Testis (tissue), 2 donors: ENCODE data around the gene LYPD6B.

ENCODE experiments used
- CTCF ChIP-seq, 3 experiments: fragments of 450-650 bp in 2 of 3; fragments of 200-600 bp in 1 of 3; sonication (generic) in 1 of 3; IDR thresholded peaks; one replicate each; pipeline ENCODE4 v1.5.1; 2016 to 2019; ENCODE audit warnings: antibody characterized with exemption in 3 of 3, mild to moderate bottlenecking in 2 of 3, moderate library complexity in 1 of 3
- POLR2A ChIP-seq: fragments of 450-650 bp; IDR thresholded peaks from one replicate; pipeline ENCODE4 v1.6.1; 2017; ENCODE audit warnings: antibody characterized with exemption, mild to moderate bottlenecking, moderate library complexity

GRCh38 chr2:148999451-148999921 is 39.0 kb upstream of the LYPD6B start:
- TF ChIP-seq POLR2A, result no peak
- no peak for TF ChIP-seq CTCF (IDR thresholded peaks at IDR 0.05)
